ENCODE results near the gene SV2B.

Gene SV2B

DNA sequence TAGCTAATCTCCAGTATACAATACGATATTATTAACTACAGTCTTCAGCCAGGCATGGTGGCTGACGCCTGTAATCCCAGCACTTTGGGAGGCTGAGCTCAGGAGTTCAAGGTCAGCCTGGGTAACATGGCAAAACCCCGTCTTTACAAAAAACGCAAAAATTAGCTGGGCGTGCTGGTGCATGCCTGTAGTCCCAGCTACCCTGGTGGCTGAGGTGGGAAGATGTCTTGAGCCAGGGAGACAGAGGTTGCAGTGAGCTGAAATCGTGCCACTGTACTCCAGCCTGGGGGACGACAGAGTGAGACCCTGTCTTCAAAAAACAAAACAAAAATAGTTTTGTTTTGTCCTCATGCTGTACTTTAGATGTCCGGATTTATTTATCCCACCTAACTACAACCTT, 29.2 kb upstream of the SV2B start:
- Histone ChIP-seq H3K9ac (ENCODE audit: low read length) (no peak overlapping the region), H3F3A (ENCODE audit: insufficient read depth) (no peaks in the 10 kb centered on the region), H3K36me3 (ENCODE audit: low read length) (no peaks in the 10 kb centered on the region), H3K4me2 (ENCODE audit: low read depth, low read length, poor library complexity, severe bottlenecking) (no peak overlapping the region), H3K79me2 (ENCODE audit: insufficient read depth, low read length) (no peaks in the 10 kb centered on the region), H3K27me3 (ENCODE audit: low read length) (no peaks in the 10 kb centered on the region), H3K9me2 (replicated peaks; ENCODE audit: insufficient read depth, low read length) (no peaks in the 10 kb centered on the region), H3K4me3 (ENCODE audit: insufficient read depth, low read length, poor library complexity, severe bottlenecking) (no peak overlapping the region), H3K27ac (ENCODE audit: low read depth, low read length) (no peak overlapping the region), H3K9me3 (ENCODE audit: insufficient read depth, low read length) (no peaks in the 10 kb centered on the region), H2AFZ (ENCODE audit: low read depth, low read length, severe bottlenecking) (no peak overlapping the region), H4K20me1 (ENCODE audit: low read depth, low read length) (no peaks in the 10 kb centered on the region)
- TF ChIP-seq, protein P1, sequence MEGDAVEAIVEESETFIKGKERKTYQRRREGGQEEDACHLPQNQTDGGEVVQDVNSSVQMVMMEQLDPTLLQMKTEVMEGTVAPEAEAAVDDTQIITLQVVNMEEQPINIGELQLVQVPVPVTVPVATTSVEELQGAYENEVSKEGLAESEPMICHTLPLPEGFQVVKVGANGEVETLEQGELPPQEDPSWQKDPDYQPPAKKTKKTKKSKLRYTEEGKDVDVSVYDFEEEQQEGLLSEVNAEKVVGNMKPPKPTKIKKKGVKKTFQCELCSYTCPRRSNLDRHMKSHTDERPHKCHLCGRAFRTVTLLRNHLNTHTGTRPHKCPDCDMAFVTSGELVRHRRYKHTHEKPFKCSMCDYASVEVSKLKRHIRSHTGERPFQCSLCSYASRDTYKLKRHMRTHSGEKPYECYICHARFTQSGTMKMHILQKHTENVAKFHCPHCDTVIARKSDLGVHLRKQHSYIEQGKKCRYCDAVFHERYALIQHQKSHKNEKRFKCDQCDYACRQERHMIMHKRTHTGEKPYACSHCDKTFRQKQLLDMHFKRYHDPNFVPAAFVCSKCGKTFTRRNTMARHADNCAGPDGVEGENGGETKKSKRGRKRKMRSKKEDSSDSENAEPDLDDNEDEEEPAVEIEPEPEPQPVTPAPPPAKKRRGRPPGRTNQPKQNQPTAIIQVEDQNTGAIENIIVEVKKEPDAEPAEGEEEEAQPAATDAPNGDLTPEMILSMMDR (IDR thresholded peaks at IDR 0.05; ENCODE audit: insufficient read depth, low read length, poor library complexity, severe bottlenecking) = no peak
- no peak for TF ChIP-seq EZH2phosphoT487 (conservative IDR thresholded peaks at IDR 0.05; ENCODE audit: low read length)

GRCh38 chr15:91072161-91072560, 27.9 kb upstream of the SV2B start:
- TF ChIP-seq, protein P1 (IDR thresholded peaks at IDR 0.05; ENCODE audit: insufficient read depth, low read length, poor library complexity, severe bottlenecking) = no peak
- TF ChIP-seq EZH2phosphoT487 (conservative IDR thresholded peaks at IDR 0.05; ENCODE audit: low read length) = no peak
- H3K36me3 ChIP-seq (ENCODE audit: low read length) = no peaks in the 10 kb centered on the region
- no peaks in the 10 kb centered on the region for H3K9me3 ChIP-seq (ENCODE audit: insufficient read depth, low read length)
- no peak overlapping the region for H3K4me2 ChIP-seq (ENCODE audit: low read depth, low read length, poor library complexity, severe bottlenecking)
- H3K9me2 ChIP-seq (replicated peaks; ENCODE audit: insufficient read depth, low read length) = no peaks in the 10 kb centered on the region
- H2AFZ ChIP-seq (ENCODE audit: low read depth, low read length, severe bottlenecking) = no peak overlapping the region
- no peak overlapping the region for H3K4me3 ChIP-seq (ENCODE audit: insufficient read depth, low read length, poor library complexity, severe bottlenecking)
- no peak overlapping the region for H3K27ac ChIP-seq (ENCODE audit: low read depth, low read length)
- H3F3A ChIP-seq (ENCODE audit: insufficient read depth) = no peaks in the 10 kb centered on the region
- H3K9ac ChIP-seq (ENCODE audit: low read length) = no peak overlapping the region
- no peaks in the 10 kb centered on the region for H4K20me1 ChIP-seq (ENCODE audit: low read depth, low read length)
- no peaks in the 10 kb centered on the region for H3K27me3 ChIP-seq (ENCODE audit: low read length)
- H3K79me2 ChIP-seq (ENCODE audit: insufficient read depth, low read length) = no peaks in the 10 kb centered on the region

DNA sequence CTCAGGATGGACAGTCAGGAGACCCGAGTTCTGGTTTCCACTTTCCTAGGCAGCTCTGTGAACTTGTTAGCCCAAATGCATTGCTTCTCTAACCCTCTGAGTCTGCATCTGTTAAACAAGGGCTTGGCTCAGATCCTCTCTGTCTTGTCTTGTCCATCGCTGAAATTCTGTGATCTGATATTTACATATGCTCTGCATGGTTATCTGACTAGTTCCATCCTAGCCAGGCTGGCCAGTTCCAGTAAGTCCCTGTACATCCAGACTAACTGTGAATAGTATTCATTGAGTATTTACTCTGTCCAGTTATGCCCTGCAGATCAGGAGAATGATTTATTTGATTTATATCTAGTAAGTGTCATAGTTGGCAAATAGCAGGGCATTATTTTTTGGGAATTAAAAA, 27.0 kb upstream of the SV2B start:
- H3K79me2 ChIP-seq (ENCODE audit: insufficient read depth, low read length) = no peaks in the 10 kb centered on the region
- no peak overlapping the region for H2AFZ ChIP-seq (ENCODE audit: low read depth, low read length, severe bottlenecking)
- no peak overlapping the region for H3K4me2 ChIP-seq (ENCODE audit: low read depth, low read length, poor library complexity, severe bottlenecking)
- no peaks in the 10 kb centered on the region for H3K9me3 ChIP-seq (ENCODE audit: insufficient read depth, low read length)
- no peak overlapping the region for H3K27ac ChIP-seq (ENCODE audit: low read depth, low read length)
- no peaks in the 10 kb centered on the region for H3K9me2 ChIP-seq (replicated peaks; ENCODE audit: insufficient read depth, low read length)
- no peaks in the 10 kb centered on the region for H3F3A ChIP-seq (ENCODE audit: insufficient read depth)
- H3K27me3 ChIP-seq (ENCODE audit: low read length) = no peaks in the 10 kb centered on the region
- no peaks in the 10 kb centered on the region for H3K36me3 ChIP-seq (ENCODE audit: low read length)
- H4K20me1 ChIP-seq (ENCODE audit: low read depth, low read length) = no peaks in the 10 kb centered on the region
- no peak overlapping the region for H3K9ac ChIP-seq (ENCODE audit: low read length)
- no peak overlapping the region for H3K4me3 ChIP-seq (ENCODE audit: insufficient read depth, low read length, poor library complexity, severe bottlenecking)
- TF ChIP-seq EZH2phosphoT487 (conservative IDR thresholded peaks at IDR 0.05; ENCODE audit: low read length) = no peak
- TF ChIP-seq, protein P1 (IDR thresholded peaks at IDR 0.05; ENCODE audit: insufficient read depth, low read length, poor library complexity, severe bottlenecking) = no peak

Data from SU-DHL-6 (cell line).